Natural killer cell (primary cell): ENCODE data around the gene SORBS1. TPM values are rescaled to one million over a fixed set of nuclear protein-coding genes. Genes with fewer than 3 reads are reported as not detected.

Experiments
- ATAC-seq, 3 donors: fragments of 150-1000 bp in 2 of 3; fragments of 200-7000 bp in 1 of 3; cut with Tn5 transposase; 1 replicate in 1 of 3; 2 replicates in 2 of 3; pipeline ENCODE4 v1.10.0; 2021; ENCODE audit warnings: mild to moderate bottlenecking in 2 of 3, moderate library complexity in 2 of 3
- DNase-seq, 2 donors: peaks; one replicate each; pipeline versions ENCODE4 v3.0.0 to v3.0.0-alpha.2; 2013 to 2021; ENCODE audit warnings: mixed read lengths in 1 of 2
- H3K27ac ChIP-seq: one replicate; pipeline ENCODE4 v1.5.1; 2013; ENCODE audit warnings: mild to moderate bottlenecking, low read length
- H3K27me3 ChIP-seq: one replicate; pipeline ENCODE4 v1.6.1; 2013; ENCODE audit warnings: low read length; ENCODE audit not compliant: control insufficient read depth, insufficient read depth
- H3K36me3 ChIP-seq: one replicate; pipeline ENCODE4 v1.6.1; 2013; ENCODE audit warnings: low read length; ENCODE audit not compliant: control insufficient read depth, insufficient read depth
- H3K4me1 ChIP-seq: one replicate; pipeline ENCODE4 v1.6.1; 2013; ENCODE audit warnings: low read length; ENCODE audit not compliant: control insufficient read depth, insufficient read depth
- H3K4me3 ChIP-seq: one replicate; pipeline ENCODE4 v1.5.1; 2013; ENCODE audit warnings: low read length
- H3K9me3 ChIP-seq: one replicate; pipeline ENCODE4 v1.6.1; 2013; ENCODE audit warnings: low read length; ENCODE audit not compliant: control insufficient read depth, insufficient read depth
- H3K27ac Mint-ChIP-seq, 2 donors: one replicate each; pipeline ENCODE4 v1.8.0; 2022; ENCODE audit warnings: mild to moderate bottlenecking in 2 of 2, mixed read lengths in 2 of 2, moderate library complexity in 1 of 2
- H3K27me3 Mint-ChIP-seq, 2 donors: one replicate each; pipeline ENCODE4 v1.8.0; 2022; ENCODE audit warnings: low read depth in 2 of 2, mixed read lengths in 2 of 2
- H3K36me3 Mint-ChIP-seq: one replicate; pipeline ENCODE4 v1.8.0; 2022; ENCODE audit warnings: mixed read lengths
- H3K4me1 Mint-ChIP-seq, 2 donors: one replicate each; pipeline ENCODE4 v1.8.0; 2022; ENCODE audit warnings: mixed read lengths in 2 of 2
- H3K4me3 Mint-ChIP-seq: one replicate; pipeline ENCODE4 v1.8.0; 2022; ENCODE audit warnings: mild to moderate bottlenecking, moderate library complexity, mixed read lengths
- H3K9me3 Mint-ChIP-seq, 2 donors: one replicate each; pipeline ENCODE4 v1.8.0; 2022; ENCODE audit warnings: mixed read lengths in 2 of 2
- WGBS: methylation state at CpG from one replicate; pipeline ENCODE4 v1.1.7; 2013; ENCODE audit warnings: missing lambda C conversion rate; ENCODE audit not compliant: insufficient coverage; 5-methylcytosine and 5-hydroxymethylcytosine counted together
- intact Hi-C: fragments of 100-400 bp; cut with micrococcal nuclease; formaldehyde crosslinking; loops from one replicate; pipeline ENCODE4 v1.14.2; 2022
- total RNA-seq, 4 donors: library from RNA; stranded (reverse); fragments of 120-200 nt in 1 of 4; gene quantifications; one replicate each; pipeline versions ENCODE4 v1.2.3 to v1.2.4, GENCODE V29; 2013 to 2022
- TF ChIP-seq, protein P1 (sequence below): fragments of 200-600 bp; IDR thresholded peaks from one replicate; pipeline ENCODE4 v1.8.0; 2022; ENCODE audit warnings: antibody characterized with exemption

The SORBS1 gene
- total RNA-seq, 3 donors from 2014 or later (not counting 1 experiment from before 2014, with no cell fraction given), result 2.4 to 5.4 (median 2.8) TPM

DNA sequence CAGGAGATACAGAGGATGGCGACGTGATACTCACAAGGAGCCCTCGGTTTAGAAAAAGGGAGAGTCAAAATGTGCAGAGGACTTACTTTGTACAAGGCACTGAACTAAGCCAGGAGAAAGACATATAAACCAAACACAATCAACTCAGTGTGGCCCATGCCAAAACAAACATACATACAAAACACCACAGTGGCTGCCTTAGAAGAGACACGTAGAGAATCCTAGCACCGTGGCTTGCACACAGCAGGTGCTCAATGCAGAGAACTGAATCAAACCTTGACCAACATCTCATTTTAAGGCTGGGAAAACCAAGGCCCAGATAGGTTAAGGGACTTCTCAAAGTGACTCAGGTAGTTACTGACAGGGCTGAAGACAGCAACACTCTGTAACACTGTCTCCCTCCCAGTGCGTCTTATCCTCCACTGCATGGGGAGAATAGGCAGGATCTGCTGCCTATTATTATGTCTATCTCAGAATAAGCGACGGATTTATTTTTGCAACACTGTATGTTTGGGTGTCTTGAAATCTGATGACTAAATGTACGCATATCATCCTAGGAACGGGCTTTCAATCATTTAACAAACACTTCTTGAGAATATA is 11.0 kb downstream of the SORBS1 start:
- H3K4me1 Mint-ChIP-seq, result no peaks in the 10 kb centered on the region
- peaks cover 0 to 3% of the 10 kb centered on the region in 2 donors for H3K9me3 Mint-ChIP-seq

DNA sequence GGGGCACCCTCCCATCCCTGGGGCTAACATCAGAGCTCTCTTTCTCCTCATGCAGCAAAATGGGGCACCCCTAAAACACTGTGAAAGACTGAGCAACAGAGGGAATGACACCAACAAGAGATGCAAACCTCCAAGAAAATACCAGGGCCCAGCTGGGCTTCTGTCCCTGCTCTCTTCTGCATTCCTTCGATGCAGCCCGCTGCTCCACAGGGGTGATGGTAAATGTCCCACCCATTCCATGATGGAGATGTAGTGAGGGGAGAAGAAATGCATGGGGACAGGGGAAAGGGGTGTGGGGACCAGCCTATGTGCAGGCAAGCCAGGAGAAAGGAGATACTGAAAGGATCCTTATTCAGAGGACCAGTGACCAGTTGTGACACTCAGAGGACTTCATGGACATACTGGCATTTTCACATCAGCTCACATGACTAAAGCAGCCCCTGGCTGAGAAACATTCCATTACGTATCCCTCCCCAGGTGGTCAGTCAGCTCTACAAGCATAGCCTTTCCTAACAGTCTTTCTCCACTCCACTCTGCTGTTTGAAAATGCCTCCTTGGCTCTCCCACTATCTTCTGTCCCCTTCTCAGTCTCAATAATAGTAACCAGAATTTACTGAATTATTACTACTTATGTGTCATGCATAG is 13.3 kb downstream of the SORBS1 start:
- no peaks in the 10 kb centered on the region for H3K27me3 ChIP-seq
- no peak overlapping the region for H3K27ac ChIP-seq
- no peak overlapping the region for H3K4me3 ChIP-seq
- peaks cover 0 to 22% of the 10 kb centered on the region in 2 donors for H3K27me3 Mint-ChIP-seq
- DNase-seq, result no peak
- WGBS, result 95% methylated on average over 3 of the region's 3 CpGs
- no peaks in the 10 kb centered on the region for H3K36me3 Mint-ChIP-seq
- no peak overlapping the region for H3K4me3 Mint-ChIP-seq
- no peaks in the 10 kb centered on the region for H3K36me3 ChIP-seq
- H3K9me3 ChIP-seq, result no peaks in the 10 kb centered on the region
- TF ChIP-seq, protein P1, sequence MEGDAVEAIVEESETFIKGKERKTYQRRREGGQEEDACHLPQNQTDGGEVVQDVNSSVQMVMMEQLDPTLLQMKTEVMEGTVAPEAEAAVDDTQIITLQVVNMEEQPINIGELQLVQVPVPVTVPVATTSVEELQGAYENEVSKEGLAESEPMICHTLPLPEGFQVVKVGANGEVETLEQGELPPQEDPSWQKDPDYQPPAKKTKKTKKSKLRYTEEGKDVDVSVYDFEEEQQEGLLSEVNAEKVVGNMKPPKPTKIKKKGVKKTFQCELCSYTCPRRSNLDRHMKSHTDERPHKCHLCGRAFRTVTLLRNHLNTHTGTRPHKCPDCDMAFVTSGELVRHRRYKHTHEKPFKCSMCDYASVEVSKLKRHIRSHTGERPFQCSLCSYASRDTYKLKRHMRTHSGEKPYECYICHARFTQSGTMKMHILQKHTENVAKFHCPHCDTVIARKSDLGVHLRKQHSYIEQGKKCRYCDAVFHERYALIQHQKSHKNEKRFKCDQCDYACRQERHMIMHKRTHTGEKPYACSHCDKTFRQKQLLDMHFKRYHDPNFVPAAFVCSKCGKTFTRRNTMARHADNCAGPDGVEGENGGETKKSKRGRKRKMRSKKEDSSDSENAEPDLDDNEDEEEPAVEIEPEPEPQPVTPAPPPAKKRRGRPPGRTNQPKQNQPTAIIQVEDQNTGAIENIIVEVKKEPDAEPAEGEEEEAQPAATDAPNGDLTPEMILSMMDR, result no peak
- ATAC-seq, result no peak
- H3K4me1 ChIP-seq, result no peaks in the 10 kb centered on the region
- H3K27ac Mint-ChIP-seq, result no peak overlapping the region
- no peaks in the 10 kb centered on the region for H3K4me1 Mint-ChIP-seq
- intact Hi-C loops, result no loop called here
- H3K9me3 Mint-ChIP-seq, result no peaks in the 10 kb centered on the region

More for the DNA sequence above, 11.0 kb downstream of the SORBS1 start:
- H3K36me3 Mint-ChIP-seq, result no peaks in the 10 kb centered on the region
- H3K4me3 Mint-ChIP-seq, result no peak overlapping the region
- intact Hi-C loops, result no loop called here
- ATAC-seq, result no peak
- no peak overlapping the region for H3K4me3 ChIP-seq
- no peaks in the 10 kb centered on the region for H3K36me3 ChIP-seq
- H3K27me3 Mint-ChIP-seq, result peaks cover 0 to 22% of the 10 kb centered on the region in 2 donors
- no peaks in the 10 kb centered on the region for H3K4me1 ChIP-seq
- H3K27me3 ChIP-seq, result no peaks in the 10 kb centered on the region
- H3K27ac Mint-ChIP-seq, result no peak overlapping the region
- WGBS, result 93% methylated on average over 8 of the region's 10 CpGs
- TF ChIP-seq, protein P1, result no peak
- no peaks in the 10 kb centered on the region for H3K9me3 ChIP-seq
- no peak overlapping the region for H3K27ac ChIP-seq
- DNase-seq, result no peak

DNA sequence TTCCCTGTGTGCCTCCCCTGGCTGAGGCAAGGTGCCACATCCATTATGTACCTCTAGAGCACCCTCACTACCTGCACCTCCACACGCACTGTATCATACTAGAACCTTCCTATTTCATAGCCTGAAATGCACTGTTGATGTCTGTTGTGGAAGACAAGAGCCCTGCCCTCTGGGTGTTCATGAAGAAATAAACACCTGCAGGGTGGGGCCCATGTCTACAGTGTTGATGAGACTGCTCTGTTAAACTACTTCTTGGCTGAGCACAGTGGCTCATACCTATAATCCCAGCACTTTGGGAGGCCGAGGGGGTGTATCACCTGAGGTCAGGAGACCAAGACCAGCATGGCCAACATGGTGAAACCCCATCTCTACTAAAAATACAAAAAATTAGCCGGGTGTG is 14.0 kb downstream of the SORBS1 start:
- no peak overlapping the region for H3K27ac Mint-ChIP-seq
- H3K36me3 Mint-ChIP-seq, result no peaks in the 10 kb centered on the region
- H3K27me3 ChIP-seq, result no peaks in the 10 kb centered on the region
- H3K27me3 Mint-ChIP-seq, result peaks cover 0 to 17% of the 10 kb centered on the region in 2 donors
- H3K4me1 Mint-ChIP-seq, result no peaks in the 10 kb centered on the region
- H3K4me3 Mint-ChIP-seq, result no peak overlapping the region
- H3K36me3 ChIP-seq, result no peaks in the 10 kb centered on the region
- TF ChIP-seq, protein P1, result no peak
- no peak overlapping the region for H3K27ac ChIP-seq
- ATAC-seq (no peak), DNase-seq (no peak)
- 91% methylated on average over 3 of the region's 3 CpGs for WGBS
- H3K4me1 ChIP-seq, result no peaks in the 10 kb centered on the region
- H3K9me3 ChIP-seq, result no peaks in the 10 kb centered on the region
- intact Hi-C loops, result no loop called here
- H3K9me3 Mint-ChIP-seq, result no peaks in the 10 kb centered on the region
- no peak overlapping the region for H3K4me3 ChIP-seq
